Measurements from ENCODE around the gene CCDC63.

The CCDC63 gene

DNA sequence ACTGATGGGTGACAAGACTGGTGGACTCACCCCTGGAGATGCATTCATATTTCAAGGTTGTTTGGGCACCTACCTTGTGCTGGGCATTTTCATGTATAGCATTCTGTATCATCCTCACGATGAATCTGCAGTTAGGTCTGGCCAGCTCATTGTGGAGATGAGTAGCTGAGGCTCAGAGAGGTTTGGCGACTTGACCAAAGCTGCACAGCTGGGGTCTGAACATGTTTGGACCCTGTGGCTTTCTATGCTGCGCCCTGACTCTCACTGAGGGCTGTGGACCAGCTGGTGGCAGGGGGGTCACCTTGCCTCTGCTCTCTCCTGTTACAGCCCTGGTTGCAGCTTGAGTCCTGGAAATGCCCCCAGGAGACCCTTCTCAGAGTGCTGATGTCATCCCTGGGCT lies 24.9 kb upstream of the CCDC63 start:
- TF ChIP-seq, protein P1, sequence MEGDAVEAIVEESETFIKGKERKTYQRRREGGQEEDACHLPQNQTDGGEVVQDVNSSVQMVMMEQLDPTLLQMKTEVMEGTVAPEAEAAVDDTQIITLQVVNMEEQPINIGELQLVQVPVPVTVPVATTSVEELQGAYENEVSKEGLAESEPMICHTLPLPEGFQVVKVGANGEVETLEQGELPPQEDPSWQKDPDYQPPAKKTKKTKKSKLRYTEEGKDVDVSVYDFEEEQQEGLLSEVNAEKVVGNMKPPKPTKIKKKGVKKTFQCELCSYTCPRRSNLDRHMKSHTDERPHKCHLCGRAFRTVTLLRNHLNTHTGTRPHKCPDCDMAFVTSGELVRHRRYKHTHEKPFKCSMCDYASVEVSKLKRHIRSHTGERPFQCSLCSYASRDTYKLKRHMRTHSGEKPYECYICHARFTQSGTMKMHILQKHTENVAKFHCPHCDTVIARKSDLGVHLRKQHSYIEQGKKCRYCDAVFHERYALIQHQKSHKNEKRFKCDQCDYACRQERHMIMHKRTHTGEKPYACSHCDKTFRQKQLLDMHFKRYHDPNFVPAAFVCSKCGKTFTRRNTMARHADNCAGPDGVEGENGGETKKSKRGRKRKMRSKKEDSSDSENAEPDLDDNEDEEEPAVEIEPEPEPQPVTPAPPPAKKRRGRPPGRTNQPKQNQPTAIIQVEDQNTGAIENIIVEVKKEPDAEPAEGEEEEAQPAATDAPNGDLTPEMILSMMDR (IDR thresholded peaks at IDR 0.05; ENCODE audit: low read depth, low read length), result no peak
- DNase-seq (ENCODE audit: extremely low read depth, low read depth), result no peak

DNA sequence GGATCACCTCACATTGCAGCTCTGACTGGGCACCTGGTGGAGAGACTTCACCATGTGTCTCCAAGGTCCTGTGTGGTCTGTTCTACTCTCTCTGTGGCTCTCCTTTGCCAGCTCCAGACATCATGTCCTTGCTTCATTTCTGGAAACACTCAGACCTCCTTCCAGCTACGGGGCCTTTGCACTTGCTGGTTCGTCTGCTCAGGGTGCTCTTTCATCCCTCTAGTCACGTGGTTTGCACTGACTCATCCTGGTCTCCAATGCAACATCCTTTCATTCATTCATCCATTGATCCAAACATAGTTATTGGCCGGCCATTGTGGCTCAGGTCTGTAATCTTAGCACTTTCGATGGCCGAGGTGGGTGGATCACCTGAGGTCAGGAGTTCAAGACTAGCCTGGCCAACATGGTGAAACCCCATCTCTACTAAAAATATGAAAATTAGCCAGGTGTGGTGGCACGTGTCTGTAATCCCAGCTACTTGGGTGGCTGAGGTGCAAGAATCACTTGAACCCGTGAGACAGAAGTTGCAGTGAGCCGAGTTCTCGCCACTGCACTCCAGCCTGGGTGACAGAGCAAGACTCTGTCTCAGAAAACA lies 23.9 kb upstream of the CCDC63 start:
- TF ChIP-seq, protein P1 (IDR thresholded peaks at IDR 0.05; ENCODE audit: low read depth, low read length), result no peak
- DNase-seq (ENCODE audit: extremely low read depth, low read depth), result no peak

DNA sequence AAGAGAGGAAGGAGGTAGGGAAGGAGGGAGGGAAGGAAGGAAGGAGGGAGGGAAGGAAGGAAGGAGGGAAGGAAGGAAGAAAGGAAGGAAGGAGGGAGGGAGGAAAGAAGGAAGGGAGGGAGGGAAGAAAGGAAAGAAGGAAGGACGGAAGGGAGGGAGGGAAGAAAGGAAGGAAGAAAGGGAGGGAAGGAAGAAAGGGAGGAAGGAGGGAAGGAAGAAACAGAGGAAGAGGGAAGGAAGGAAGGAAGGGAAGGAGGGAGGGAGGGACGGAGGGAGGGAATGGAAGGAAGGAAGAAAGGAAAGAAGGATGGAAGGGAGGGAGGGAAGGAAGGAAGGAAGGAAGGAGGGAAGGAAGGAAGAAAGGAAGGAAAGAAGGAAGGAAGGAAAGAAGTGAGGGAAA lies 22.4 kb upstream of the CCDC63 start:
- no peak for DNase-seq (ENCODE audit: extremely low read depth, low read depth)
- TF ChIP-seq, protein P1 (IDR thresholded peaks at IDR 0.05; ENCODE audit: low read depth, low read length), result no peak

DNA sequence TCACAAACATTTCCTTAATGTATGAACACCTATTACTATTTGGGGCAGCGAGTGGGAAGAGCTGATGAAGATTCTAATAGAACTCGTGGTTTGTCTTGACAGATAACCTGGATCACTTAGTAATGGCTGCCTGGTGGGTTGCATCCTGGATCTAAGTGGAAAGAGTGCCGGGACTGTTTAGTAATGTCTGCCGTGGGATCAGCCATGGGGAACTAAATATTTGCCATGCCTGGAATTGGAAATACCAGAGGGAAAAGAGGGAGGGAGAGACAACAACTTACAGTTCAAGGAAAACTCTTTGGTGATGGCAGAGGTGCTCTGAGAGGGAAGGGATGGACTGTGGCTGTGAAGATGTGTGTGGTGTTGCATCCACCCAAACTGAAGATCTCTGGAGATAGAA lies 21.3 kb upstream of the CCDC63 start:
- TF ChIP-seq, protein P1 (IDR thresholded peaks at IDR 0.05; ENCODE audit: low read depth, low read length), result no peak
- DNase-seq (ENCODE audit: extremely low read depth, low read depth), result no peak

DNA sequence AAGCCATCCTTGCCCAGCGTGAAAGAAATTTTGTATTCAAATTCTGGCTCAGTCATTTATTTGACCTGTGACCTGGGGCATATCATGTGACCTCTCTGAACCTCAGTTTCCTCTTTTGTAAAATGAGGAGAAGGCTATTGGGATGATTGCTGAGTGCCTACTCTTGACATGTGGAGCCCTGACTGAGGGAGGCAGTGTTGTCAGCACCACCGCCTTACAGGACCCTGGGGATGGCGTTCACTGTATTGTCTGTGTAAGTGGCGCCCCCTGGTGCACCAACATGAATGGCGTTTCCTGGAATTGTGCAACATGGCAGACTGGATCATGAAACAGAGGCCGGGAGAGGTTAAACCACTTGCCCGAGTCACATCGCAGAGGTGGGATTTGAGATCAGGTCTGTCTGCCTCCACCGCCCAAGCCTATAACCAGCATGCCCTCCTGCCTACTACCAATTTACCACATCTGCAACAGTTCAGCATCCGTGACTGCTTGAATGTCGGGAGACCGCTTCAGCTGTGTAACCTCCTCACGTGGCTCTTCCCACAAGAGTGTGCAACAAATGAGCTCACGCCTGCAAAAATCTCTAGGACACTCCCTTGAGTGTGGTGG lies 20.1 kb upstream of the CCDC63 start:
- peak; percentile 34 for DNase-seq (ENCODE audit: extremely low read depth, low read depth)
- TF ChIP-seq, protein P1 (IDR thresholded peaks at IDR 0.05; ENCODE audit: low read depth, low read length), result peak; percentile 72

DNA sequence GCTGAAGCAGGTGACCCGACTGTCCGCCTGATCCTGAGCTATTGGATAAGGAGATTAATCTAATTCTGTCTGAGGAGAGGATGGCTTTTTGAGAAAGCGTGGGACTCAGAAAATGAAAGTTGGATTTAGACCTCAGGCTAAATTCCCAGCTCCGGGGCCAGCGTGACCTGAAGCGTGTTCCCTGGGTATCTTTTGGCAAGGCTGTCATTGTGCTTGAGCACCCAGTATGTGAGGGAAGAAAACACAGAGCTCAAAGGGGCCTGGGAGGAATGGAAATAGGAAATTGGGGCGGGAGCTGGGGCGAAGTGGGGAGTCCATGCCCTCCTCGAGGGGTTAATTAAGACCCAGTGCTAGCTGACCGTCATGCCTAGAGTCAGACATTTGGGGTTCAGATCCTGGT lies 17.5 kb upstream of the CCDC63 start:
- TF ChIP-seq, protein P1 (IDR thresholded peaks at IDR 0.05; ENCODE audit: low read depth, low read length), result no peak
- DNase-seq (ENCODE audit: extremely low read depth, low read depth), result no peak

DNA sequence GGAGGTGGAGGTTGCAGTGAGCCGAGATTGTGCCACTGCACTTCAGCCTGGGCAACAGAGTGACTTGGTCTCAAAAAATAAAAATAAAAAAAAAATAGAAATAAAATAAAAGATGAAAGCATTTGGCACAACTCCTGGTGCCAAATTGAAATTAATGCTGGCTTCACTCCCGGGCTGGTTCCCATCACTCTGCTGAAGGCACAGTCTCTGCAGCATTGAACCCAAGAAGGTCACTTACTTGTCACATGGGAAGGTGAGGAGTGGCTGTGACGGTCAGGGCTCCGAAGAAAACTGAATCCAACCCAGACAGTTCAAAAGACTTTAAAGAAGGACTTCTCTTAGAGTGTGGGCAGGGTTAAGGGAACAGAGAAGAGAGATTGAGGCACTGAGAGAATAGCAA lies 10.5 kb upstream of the CCDC63 start:
- no peak for DNase-seq (ENCODE audit: extremely low read depth, low read depth)
- TF ChIP-seq, protein P1 (IDR thresholded peaks at IDR 0.05; ENCODE audit: low read depth, low read length), result no peak

All from AG09319 (cell line).